ENCODE measurements around the gene HAVCR2. TPM values are rescaled to one million over a fixed set of nuclear protein-coding genes. Genes with fewer than 3 reads are reported as not detected.
"Not testable (repeated sequence)": the region's sequence is repeated elsewhere in the genome, so short reads cannot be mapped to it uniquely, and the experiment has no call there.

The HAVCR2 gene
- total and polyA plus RNA-seq, 9 donors: 1.5 to 4.3 (median 2.1) TPM

DNA sequence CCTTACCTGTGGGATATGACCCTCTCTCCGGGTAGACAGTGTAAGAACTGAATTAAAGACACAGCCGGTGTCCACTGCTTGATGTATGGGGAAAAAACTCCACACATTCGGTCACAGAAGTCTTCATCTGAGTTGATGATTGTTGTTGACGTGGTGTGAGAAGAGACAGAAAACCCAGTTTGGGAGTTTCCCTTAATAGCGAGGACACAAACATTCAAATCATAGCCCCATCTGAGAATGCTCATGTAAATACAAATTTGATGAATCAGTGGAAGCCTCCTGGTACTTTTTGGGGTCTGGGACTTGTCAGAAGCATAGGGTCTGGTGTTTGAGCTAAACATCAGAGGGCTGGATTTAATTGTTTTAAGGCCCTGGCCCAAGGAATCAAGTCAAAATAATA, 60.9 kb downstream of the HAVCR2 start:
- WGBS (ENCODE audit: insufficient coverage): 71% methylated on average over 2 of the region's 5 CpGs
- H3K27ac ChIP-seq (ENCODE audit: low read length): no peak overlapping the region
- no peaks in the 10 kb centered on the region for H3K27me3 ChIP-seq (ENCODE audit: control insufficient read depth, insufficient read depth, low read length)
- H3K36me3 ChIP-seq (ENCODE audit: control insufficient read depth, insufficient read depth, low read length): no peaks in the 10 kb centered on the region
- H3K4me3 ChIP-seq (ENCODE audit: low read length): no peak overlapping the region
- no peaks in the 10 kb centered on the region for H3K4me1 ChIP-seq (ENCODE audit: control insufficient read depth, insufficient read depth, low read length)
- no peaks in the 10 kb centered on the region for H3K9me3 ChIP-seq (replicated peaks; ENCODE audit: control insufficient read depth, low read depth, low read length)
- no peak for DNase-seq

DNA sequence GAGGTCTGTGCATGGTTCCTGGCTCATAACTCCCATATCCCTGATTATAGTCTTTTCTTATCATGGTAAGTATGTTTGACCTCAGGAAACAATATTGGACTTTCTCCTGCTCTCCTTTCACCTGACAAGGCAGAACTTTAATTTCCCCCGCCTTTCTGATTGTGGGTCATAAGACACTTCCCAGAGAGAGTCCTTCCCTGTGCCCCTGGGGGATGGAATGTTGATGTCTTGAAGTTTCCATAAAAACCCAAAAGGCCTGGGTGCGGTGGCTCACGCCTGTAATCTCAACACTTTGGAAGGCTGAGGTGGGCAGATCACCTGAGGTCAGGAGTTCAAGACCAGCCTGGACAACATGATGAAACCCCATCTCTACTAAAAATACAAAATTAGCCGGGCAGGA, 61.8 kb downstream of the HAVCR2 start:
- H3K4me1 ChIP-seq (ENCODE audit: control insufficient read depth, insufficient read depth, low read length); H3K27me3 ChIP-seq (ENCODE audit: control insufficient read depth, insufficient read depth, low read length); H3K36me3 ChIP-seq (ENCODE audit: control insufficient read depth, insufficient read depth, low read length); H3K4me3 ChIP-seq (ENCODE audit: low read length); DNase-seq; H3K27ac ChIP-seq (ENCODE audit: low read length); H3K9me3 ChIP-seq (replicated peaks; ENCODE audit: control insufficient read depth, low read depth, low read length): not testable (repeated sequence)
- no CpG with 5 or more reads among the region's 4 CpGs for WGBS (ENCODE audit: insufficient coverage)

GRCh38 chr5:157046041-157046440, 62.8 kb downstream of the HAVCR2 start:
- Histone ChIP-seq H3K4me1 (ENCODE audit: control insufficient read depth, insufficient read depth, low read length) (no peaks in the 10 kb centered on the region), H3K4me3 (ENCODE audit: low read length) (no peak overlapping the region), H3K27ac (ENCODE audit: low read length) (no peak overlapping the region), H3K9me3 (replicated peaks; ENCODE audit: control insufficient read depth, low read depth, low read length) (no peaks in the 10 kb centered on the region), H3K36me3 (ENCODE audit: control insufficient read depth, insufficient read depth, low read length) (no peaks in the 10 kb centered on the region), H3K27me3 (ENCODE audit: control insufficient read depth, insufficient read depth, low read length) (no peaks in the 10 kb centered on the region)
- WGBS (ENCODE audit: insufficient coverage): 83% methylated on average over 3 of the region's 3 CpGs
- peak; percentile 12 for DNase-seq

DNA sequence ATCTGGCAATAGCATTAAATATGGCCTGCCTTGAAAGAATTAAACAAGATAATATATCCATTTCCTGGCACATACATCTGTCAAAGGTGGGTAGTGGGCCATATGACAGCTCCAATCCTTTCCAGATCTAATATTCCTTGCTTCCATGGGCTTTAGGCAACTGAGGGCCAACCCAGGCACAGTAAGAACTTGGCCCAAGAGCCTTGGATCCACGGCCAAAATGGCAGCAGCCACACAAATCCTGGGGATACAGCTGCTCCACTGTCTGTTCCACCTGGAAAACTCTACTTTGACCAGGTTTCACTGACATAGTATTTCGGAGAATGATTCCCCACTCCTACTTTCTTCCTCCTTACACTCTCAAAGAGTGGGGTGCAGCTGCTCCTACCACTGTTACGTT, 63.2 kb downstream of the HAVCR2 start:
- 92% methylated on average over 2 of the region's 3 CpGs for WGBS (ENCODE audit: insufficient coverage)
- no peaks in the 10 kb centered on the region for H3K27me3 ChIP-seq (ENCODE audit: control insufficient read depth, insufficient read depth, low read length)
- DNase-seq: no peak
- no peak overlapping the region for H3K27ac ChIP-seq (ENCODE audit: low read length)
- H3K4me1 ChIP-seq (ENCODE audit: control insufficient read depth, insufficient read depth, low read length): no peaks in the 10 kb centered on the region
- H3K36me3 ChIP-seq (ENCODE audit: control insufficient read depth, insufficient read depth, low read length): no peaks in the 10 kb centered on the region
- H3K9me3 ChIP-seq (replicated peaks; ENCODE audit: control insufficient read depth, low read depth, low read length): no peaks in the 10 kb centered on the region
- H3K4me3 ChIP-seq (ENCODE audit: low read length): no peak overlapping the region

DNA sequence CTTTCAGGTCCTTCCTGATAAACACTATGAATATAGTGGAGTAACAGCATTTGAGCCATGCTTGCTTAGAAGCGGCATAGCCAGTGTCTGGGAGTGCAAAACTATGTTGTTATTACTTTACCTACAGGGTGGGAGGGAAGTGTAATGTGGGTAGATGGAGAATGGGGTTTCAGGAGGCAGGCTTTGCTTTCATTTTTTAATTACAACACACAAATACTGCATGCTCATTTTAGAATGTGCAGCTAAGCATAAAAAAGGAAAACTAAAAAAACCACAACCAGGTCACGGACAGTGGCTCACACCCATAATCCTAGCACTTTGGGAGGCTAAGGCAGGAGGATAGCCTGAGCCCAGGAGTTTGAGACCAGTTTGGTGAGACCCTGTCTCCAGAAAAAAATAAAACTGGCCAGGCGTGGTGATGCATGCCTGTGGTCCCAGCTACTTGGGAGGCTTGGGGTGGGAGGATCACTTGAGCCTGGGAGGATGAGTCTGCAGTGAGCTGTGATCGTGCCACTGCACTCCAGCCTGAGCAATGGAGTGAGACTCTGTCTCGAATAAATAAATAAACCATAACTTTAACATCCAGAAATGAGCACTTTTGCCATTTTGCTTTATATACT, 70.2 kb downstream of the HAVCR2 start:
- DNase-seq: no peak
- no peaks in the 10 kb centered on the region for H3K36me3 ChIP-seq (ENCODE audit: control insufficient read depth, insufficient read depth, low read length)
- H3K9me3 ChIP-seq (replicated peaks; ENCODE audit: control insufficient read depth, low read depth, low read length): no peaks in the 10 kb centered on the region
- H3K27me3 ChIP-seq (ENCODE audit: control insufficient read depth, insufficient read depth, low read length): no peaks in the 10 kb centered on the region
- no peak overlapping the region for H3K27ac ChIP-seq (ENCODE audit: low read length)
- H3K4me3 ChIP-seq (ENCODE audit: low read length): no peak overlapping the region
- WGBS (ENCODE audit: insufficient coverage): 60% methylated on average over 1 of the region's 5 CpGs
- H3K4me1 ChIP-seq (ENCODE audit: control insufficient read depth, insufficient read depth, low read length): no peaks in the 10 kb centered on the region

Other genes starting within 250 kb of the HAVCR2 start
- 1.9 TPM for gene TIMD4, start 145.8 kb downstream of the HAVCR2 start, total RNA-seq
- gene TIMD4, start 145.8 kb downstream of the HAVCR2 start, polyA plus RNA-seq (ENCODE audit: insufficient read depth in 1 of 8, insufficient read length in 8 of 8, low replicate concordance in 1 of 8): 1 to 10 TPM in 7 of 8 donors, under 1 TPM in 1; 0.84 to 4.1 (median 2.2) TPM
- gene HAVCR1, start 49.9 kb downstream of the HAVCR2 start, total RNA-seq: 0.04 TPM
- under 1 TPM in 4 of 8 donors, not detected in 4; 0.14 to 0.94 (median 0.23) TPM for gene HAVCR1, start 49.9 kb downstream of the HAVCR2 start, polyA plus RNA-seq (ENCODE audit: insufficient read depth in 1 of 8, insufficient read length in 8 of 8, low replicate concordance in 1 of 8)
- 13.4 TPM for gene MED7, start 33.8 kb upstream of the HAVCR2 start, total RNA-seq
- gene MED7, start 33.8 kb upstream of the HAVCR2 start, polyA plus RNA-seq (ENCODE audit: insufficient read depth in 1 of 8, insufficient read length in 8 of 8, low replicate concordance in 1 of 8): 10 to 100 TPM in 6 of 8 donors, 1 to 10 TPM in 2; 9.5 to 13.0 (median 12.2) TPM
- gene GARIN3, start 57.2 kb upstream of the HAVCR2 start, total RNA-seq: not detected
- not detected for gene GARIN3, start 57.2 kb upstream of the HAVCR2 start, polyA plus RNA-seq (ENCODE audit: insufficient read depth in 1 of 8, insufficient read length in 8 of 8, low replicate concordance in 1 of 8)
- 0.13 TPM for gene ITK, start 71.8 kb upstream of the HAVCR2 start, total RNA-seq
- under 1 TPM; 0.08 to 0.54 (median 0.21) TPM for gene ITK, start 71.8 kb upstream of the HAVCR2 start, polyA plus RNA-seq (ENCODE audit: insufficient read depth in 1 of 8, insufficient read length in 8 of 8, low replicate concordance in 1 of 8)
- gene CYFIP2, start 157.1 kb upstream of the HAVCR2 start, total RNA-seq: 3.1 TPM
- 1 to 10 TPM; 3.0 to 7.8 (median 4.4) TPM for gene CYFIP2, start 157.1 kb upstream of the HAVCR2 start, polyA plus RNA-seq (ENCODE audit: insufficient read depth in 1 of 8, insufficient read length in 8 of 8, low replicate concordance in 1 of 8)

All from muscle of leg (tissue), 11 donors.